IPS-18a (cell line): ENCODE data around the gene PLEKHA7.

Experiments used
- H3K27ac ChIP-seq: one replicate; pipeline ENCODE4 v1.5.1; 2013; ENCODE audit warnings: low read length
- H3K27me3 ChIP-seq: one replicate; pipeline ENCODE4 v1.6.1; 2013; ENCODE audit warnings: mild to moderate bottlenecking, low read length; ENCODE audit not compliant: control insufficient read depth, insufficient read depth
- H3K36me3 ChIP-seq: one replicate; pipeline ENCODE4 v1.6.1; 2013; ENCODE audit warnings: low read depth, low read length; ENCODE audit not compliant: control insufficient read depth
- H3K4me1 ChIP-seq: one replicate; pipeline ENCODE4 v1.6.1; 2013; ENCODE audit warnings: low read depth, low read length; ENCODE audit not compliant: control insufficient read depth
- H3K4me3 ChIP-seq: one replicate; pipeline ENCODE4 v1.5.1; 2013; ENCODE audit warnings: low read length
- H3K9ac ChIP-seq: one replicate; pipeline ENCODE4 v1.6.1; 2013; ENCODE audit warnings: mild to moderate bottlenecking, low read length, moderate library complexity
- H3K9me3 ChIP-seq: one replicate; pipeline ENCODE4 v1.6.1; 2013; ENCODE audit warnings: low read depth, low read length; ENCODE audit not compliant: control insufficient read depth

PLEKHA7 gene

DNA sequence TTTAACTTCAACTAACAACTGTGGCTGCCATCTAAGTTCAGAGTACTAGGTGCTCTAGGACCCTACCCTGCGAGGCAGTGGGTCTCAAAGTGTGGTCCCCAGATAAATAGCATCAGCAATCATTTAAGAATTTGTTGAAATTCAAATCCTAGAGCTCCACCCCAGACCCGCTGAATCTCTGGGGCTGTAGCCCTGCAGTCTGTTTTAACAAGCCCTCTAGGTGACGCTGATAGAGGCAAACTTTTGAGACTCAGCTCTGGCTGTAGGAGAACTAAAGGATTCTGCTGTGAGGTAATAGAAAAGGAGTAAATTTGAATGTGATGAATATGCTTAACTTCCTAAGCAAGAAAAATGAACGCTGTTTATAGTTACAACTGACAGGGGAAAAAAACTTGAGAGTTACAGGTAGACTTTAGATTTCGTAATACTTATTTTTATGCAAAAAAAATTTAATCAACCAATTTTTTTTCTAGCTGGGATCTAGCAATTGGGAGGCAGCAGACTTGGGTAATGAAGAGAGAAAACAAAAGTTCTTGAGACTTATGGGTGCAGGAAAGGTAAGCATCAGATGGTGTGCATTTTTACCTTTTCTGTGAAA lies 270.0 kb downstream of the PLEKHA7 start:
- H3K27me3 ChIP-seq: no peaks in the 10 kb centered on the region
- peaks cover 8% of the 10 kb centered on the region for H3K4me1 ChIP-seq
- H3K9ac ChIP-seq: no peak overlapping the region
- no peak overlapping the region for H3K4me3 ChIP-seq
- peaks cover 57% of the 10 kb centered on the region for H3K36me3 ChIP-seq
- H3K27ac ChIP-seq: no peak overlapping the region
- no peaks in the 10 kb centered on the region for H3K9me3 ChIP-seq

DNA sequence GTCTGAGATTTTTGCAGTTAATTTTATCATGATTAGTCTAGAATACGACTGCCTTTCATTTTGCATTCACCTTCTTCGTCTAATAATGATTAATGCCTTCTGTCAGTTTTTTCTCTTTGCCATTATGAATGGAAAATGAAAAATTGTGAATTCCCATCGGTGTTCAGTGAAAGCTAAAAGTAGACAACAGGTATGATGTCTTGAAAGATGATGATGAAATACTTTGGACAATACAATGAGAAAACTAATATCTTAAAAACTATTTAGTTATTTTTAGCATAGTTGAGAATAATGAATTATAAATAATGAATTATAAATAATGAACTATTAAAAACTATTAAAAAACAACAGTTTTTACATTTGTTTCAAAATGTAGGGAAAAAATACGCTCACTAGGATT lies 270.7 kb downstream of the PLEKHA7 start:
- Histone ChIP-seq H3K9ac (no peak overlapping the region), H3K27ac (no peak overlapping the region), H3K27me3 (no peaks in the 10 kb centered on the region), H3K36me3 (peaks cover 50% of the 10 kb centered on the region), H3K4me3 (no peak overlapping the region), H3K9me3 (no peaks in the 10 kb centered on the region), H3K4me1 (peaks cover 8% of the 10 kb centered on the region)

DNA sequence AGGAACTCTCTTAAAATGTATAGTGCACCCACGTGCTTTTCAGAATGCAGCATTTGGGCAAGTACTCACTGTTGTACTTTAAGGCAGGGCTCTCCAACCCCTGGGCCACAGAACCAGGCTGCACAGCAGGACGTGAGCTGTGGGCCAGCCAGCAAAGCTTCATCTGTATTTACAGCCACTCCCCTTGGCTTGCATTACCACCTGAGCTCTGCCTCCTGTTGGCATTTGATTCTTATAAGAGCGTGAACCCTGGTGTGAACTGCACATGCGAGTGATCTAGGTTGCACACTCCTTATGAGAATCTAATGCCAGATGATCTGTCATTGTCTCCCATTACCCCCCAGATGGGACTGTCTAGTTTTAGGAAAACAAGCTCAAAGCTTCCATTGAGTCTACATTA lies 272.7 kb downstream of the PLEKHA7 start:
- peak overlapping the region; percentile 29 for H3K4me3 ChIP-seq

DNA sequence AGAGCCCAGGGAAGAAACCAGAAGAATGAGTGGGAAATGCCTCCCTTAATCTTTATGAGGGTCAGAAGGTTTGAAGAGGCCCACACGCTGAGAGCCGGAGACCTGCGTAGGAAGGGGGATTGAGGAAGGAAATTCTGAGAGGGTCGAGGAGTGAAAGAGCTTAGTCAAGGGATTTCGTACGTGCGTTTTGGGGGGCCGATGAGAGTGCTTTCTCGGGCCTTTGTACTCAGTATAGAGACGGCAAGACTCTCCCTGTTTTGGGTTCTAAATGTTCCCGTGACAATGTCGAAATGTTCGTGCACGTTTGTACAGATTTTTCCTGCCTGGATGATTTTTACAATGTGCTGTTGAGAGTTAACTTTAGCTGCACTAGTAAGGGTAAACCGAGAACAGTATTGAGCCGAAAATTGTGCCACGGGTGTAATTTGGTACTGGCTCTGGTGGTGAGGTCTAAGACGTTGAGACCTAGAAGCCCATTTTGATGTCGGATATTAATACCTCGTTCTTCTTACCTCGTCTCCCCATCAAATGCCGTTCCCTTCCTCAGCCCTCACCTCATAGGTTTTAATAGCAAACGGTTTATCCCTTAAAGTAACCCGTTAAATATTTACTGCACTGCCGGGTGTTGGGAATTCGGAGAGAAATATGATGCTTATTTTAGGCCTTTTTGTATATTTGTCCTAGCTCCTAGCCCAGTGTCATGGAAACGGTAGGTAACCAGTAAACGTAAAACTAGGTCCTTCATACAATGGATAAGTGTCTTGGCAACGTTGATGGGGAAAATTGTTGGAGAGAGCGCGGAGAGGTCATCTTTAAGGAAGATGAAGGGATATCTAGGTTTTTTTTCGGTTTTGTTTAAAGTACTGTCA lies 275.0 kb downstream of the PLEKHA7 start:
- Histone ChIP-seq H3K4me3 (peak overlapping the region; percentile 97), H3K27ac (peak overlapping the region; percentile 99), H3K9me3 (no peaks in the 10 kb centered on the region), H3K9ac (peak overlapping the region; percentile 98), H3K4me1 (peaks cover 8% of the 10 kb centered on the region), H3K27me3 (no peaks in the 10 kb centered on the region), H3K36me3 (peaks cover 10% of the 10 kb centered on the region)

More for the DNA sequence above, 272.7 kb downstream of the PLEKHA7 start:
- H3K27me3 ChIP-seq: no peaks in the 10 kb centered on the region
- peaks cover 8% of the 10 kb centered on the region for H3K4me1 ChIP-seq
- no peaks in the 10 kb centered on the region for H3K9me3 ChIP-seq
- no peak overlapping the region for H3K27ac ChIP-seq
- H3K36me3 ChIP-seq: peaks cover 32% of the 10 kb centered on the region
- no peak overlapping the region for H3K9ac ChIP-seq

DNA sequence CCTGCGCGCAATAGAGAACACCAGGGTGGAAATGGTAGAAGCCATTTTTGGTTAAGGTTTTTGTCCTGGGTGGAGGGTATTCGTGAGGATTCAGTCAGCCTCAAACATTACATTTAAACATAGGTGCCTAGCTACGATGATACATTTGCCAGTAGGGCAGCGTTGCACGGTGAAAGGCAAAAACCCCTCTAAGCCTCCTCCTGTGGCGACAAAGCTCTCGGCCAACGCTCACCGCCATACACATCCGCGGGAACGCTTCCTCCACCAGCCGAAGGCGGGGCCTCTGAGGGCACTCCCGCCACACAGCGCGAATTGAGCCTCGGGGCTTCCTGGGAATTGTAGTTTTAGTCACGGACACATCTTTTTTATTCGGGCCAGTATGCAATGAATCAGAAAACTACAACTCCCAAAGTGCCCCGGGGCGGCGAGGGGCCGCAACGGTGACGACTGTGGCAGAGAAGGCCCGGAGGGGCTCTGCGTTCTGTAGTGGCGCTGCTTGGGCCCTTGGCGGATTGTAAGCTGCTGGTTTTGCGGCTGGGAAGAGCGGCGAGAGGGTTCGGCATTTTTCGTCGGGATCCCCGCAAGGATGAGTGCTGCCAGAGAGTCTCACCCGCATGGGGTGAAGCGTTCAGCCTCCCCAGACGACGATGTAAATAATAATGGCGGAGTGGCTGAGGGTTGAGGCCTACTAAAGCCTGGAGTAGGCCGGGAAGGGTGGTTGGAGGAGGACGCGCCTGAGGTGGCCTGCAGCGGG lies 275.8 kb downstream of the PLEKHA7 start, which contains the start of gene C11orf58:
C11orf58 (plus strand) TSS at position 455 of the 754 bp plus-strand sequence; CDS start at position 587, 132 bp downstream.
- Histone ChIP-seq H3K9ac (peak within 1 kb of the TSS; percentile 98), H3K27ac (peak within 1 kb of the TSS; percentile 99)

DNA sequence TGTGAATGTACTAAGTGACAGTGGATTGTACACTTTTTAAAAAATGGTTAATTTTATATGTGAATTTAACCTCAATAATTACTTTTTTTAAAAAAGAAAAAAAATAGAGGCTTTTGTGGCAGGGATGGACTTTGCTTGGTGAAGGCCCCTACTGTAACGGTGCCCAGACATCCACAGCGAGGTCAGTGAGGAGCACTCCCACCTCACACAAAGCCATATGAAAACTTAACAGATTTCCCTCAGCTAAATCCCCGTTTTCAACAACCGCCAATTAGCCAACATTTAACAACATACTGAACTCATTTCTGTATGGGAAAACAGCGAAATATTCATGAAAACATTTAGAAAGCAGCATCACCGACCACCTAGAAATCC lies 276.4 kb downstream of the PLEKHA7 start:
- H3K27ac ChIP-seq: peak overlapping the region; percentile 99
- H3K36me3 ChIP-seq: peaks cover 9% of the 10 kb centered on the region
- H3K4me3 ChIP-seq: peak overlapping the region; percentile 97
- H3K9me3 ChIP-seq: no peaks in the 10 kb centered on the region
- no peaks in the 10 kb centered on the region for H3K27me3 ChIP-seq
- H3K4me1 ChIP-seq: peaks cover 8% of the 10 kb centered on the region
- H3K9ac ChIP-seq: peak overlapping the region; percentile 98

More for the DNA sequence above, 275.8 kb downstream of the PLEKHA7 start, which contains the start of gene C11orf58:
- Histone ChIP-seq H3K4me3 (peak within 1 kb of the TSS; percentile 97), H3K27me3 (no peaks in the 10 kb centered on the region), H3K4me1 (peaks cover 8% of the 10 kb centered on the region), H3K36me3 (peaks cover 9% of the 10 kb centered on the region), H3K9me3 (no peaks in the 10 kb centered on the region)
